Nephron progenitor cell (in vitro differentiated cells): ENCODE measurements around the gene MFSD6L.

ENCODE experiments used
- DNase-seq: peaks from one replicate; pipeline ENCODE4 v3.0.0; 2021
- H3K27ac Mint-ChIP-seq: 2 replicates; pipeline ENCODE4 v1.8.0; 2021; ENCODE audit warnings: mild to moderate bottlenecking, moderate library complexity, mixed read lengths
- H3K27me3 Mint-ChIP-seq: 2 replicates; pipeline ENCODE4 v1.8.0; 2021; ENCODE audit warnings: mild to moderate bottlenecking, low read depth, mixed read lengths; ENCODE audit not compliant: poor library complexity
- H3K36me3 Mint-ChIP-seq: 2 replicates; pipeline ENCODE4 v1.8.0; 2021; ENCODE audit warnings: low read depth, mixed read lengths
- H3K4me1 Mint-ChIP-seq: 2 replicates; pipeline ENCODE4 v1.8.0; 2021; ENCODE audit warnings: mixed read lengths
- H3K4me3 Mint-ChIP-seq: 2 replicates; pipeline ENCODE4 v1.8.0; 2021; ENCODE audit warnings: mild to moderate bottlenecking, moderate library complexity, mixed read lengths
- H3K9me3 Mint-ChIP-seq: 2 replicates; pipeline ENCODE4 v1.8.0; 2021; ENCODE audit warnings: mild to moderate bottlenecking, moderate library complexity, mixed read lengths
- CTCF ChIP-seq: fragments of 200-600 bp; sonication (generic); IDR thresholded peaks from 2 replicates; pipeline ENCODE4 v1.5.0; 2021; ENCODE audit warnings: antibody characterized with exemption

Gene MFSD6L

GRCh38 chr17:8762012-8762411 lies 37.2 kb downstream of the MFSD6L start:
- Mint-ChIP-seq H3K4me1 (peaks cover 12% of the 10 kb centered on the region), H3K27me3 (peaks cover 5% of the 10 kb centered on the region)

GRCh38 chr17:8758137-8758596 lies 41.0 kb downstream of the MFSD6L start, which contains the start of gene SPDYE4:
Gene SPDYE4 (minus strand): TSS chr17:8758546. CDS start chr17:8758382, 164 bp downstream.
- no peak for TF ChIP-seq CTCF
- Mint-ChIP-seq H3K27me3 (peaks cover 8% of the 10 kb centered on the region), H3K4me1 (peaks cover 12% of the 10 kb centered on the region), H3K4me3 (no peak within 1 kb of the TSS), H3K36me3 (no peaks in the 10 kb centered on the region), H3K27ac (no peak within 1 kb of the TSS), H3K9me3 (peaks cover 15% of the 10 kb centered on the region)
- DNase-seq, result no peak

More at GRCh38 chr17:8762012-8762411, 37.2 kb downstream of the MFSD6L start:
- no peak for DNase-seq
- H3K4me3 Mint-ChIP-seq, result no peak overlapping the region
- H3K27ac Mint-ChIP-seq, result no peak overlapping the region
- peaks cover 15% of the 10 kb centered on the region for H3K9me3 Mint-ChIP-seq
- TF ChIP-seq CTCF, result no peak
- no peaks in the 10 kb centered on the region for H3K36me3 Mint-ChIP-seq

- peaks cover 12% of the 10 kb centered on the region for H3K4me1 Mint-ChIP-seq
- no peaks in the 10 kb centered on the region for H3K36me3 Mint-ChIP-seq
- peaks cover 8% of the 10 kb centered on the region for H3K9me3 Mint-ChIP-seq
- peaks cover 8% of the 10 kb centered on the region for H3K27me3 Mint-ChIP-seq
- no peak overlapping the region for H3K4me3 Mint-ChIP-seq
- no peak for DNase-seq
- TF ChIP-seq CTCF, result no peak
- H3K27ac Mint-ChIP-seq, result no peak overlapping the region
Observed at GRCh38 chr17:8757189-8757588, 42.0 kb downstream of the MFSD6L start.

GRCh38 chr17:8755590-8756255 lies 43.4 kb downstream of the MFSD6L start:
- peaks cover 5% of the 10 kb centered on the region for H3K27me3 Mint-ChIP-seq
- H3K9me3 Mint-ChIP-seq, result peaks cover 3% of the 10 kb centered on the region
- H3K27ac Mint-ChIP-seq, result peak overlapping the region; percentile 0

GRCh38 chr17:8754890-8755289 lies 44.3 kb downstream of the MFSD6L start:
- H3K9me3 Mint-ChIP-seq, result peaks cover 3% of the 10 kb centered on the region
- H3K27ac Mint-ChIP-seq, result no peak overlapping the region
- no peak overlapping the region for H3K4me3 Mint-ChIP-seq
- no peak for TF ChIP-seq CTCF
- DNase-seq, result no peak
- peaks cover 3% of the 10 kb centered on the region for H3K27me3 Mint-ChIP-seq
- peaks cover 13% of the 10 kb centered on the region for H3K4me1 Mint-ChIP-seq
- H3K36me3 Mint-ChIP-seq, result no peaks in the 10 kb centered on the region

More at GRCh38 chr17:8755590-8756255, 43.4 kb downstream of the MFSD6L start:
- no peak for DNase-seq
- no peak for TF ChIP-seq CTCF
- H3K4me3 Mint-ChIP-seq, result no peak overlapping the region
- H3K4me1 Mint-ChIP-seq, result peaks cover 12% of the 10 kb centered on the region
- no peaks in the 10 kb centered on the region for H3K36me3 Mint-ChIP-seq

GRCh38 chr17:8753976-8754440 lies 45.2 kb downstream of the MFSD6L start:
- Mint-ChIP-seq H3K4me3 (no peak overlapping the region), H3K27ac (no peak overlapping the region), H3K27me3 (peaks cover 3% of the 10 kb centered on the region), H3K9me3 (peaks cover 3% of the 10 kb centered on the region), H3K36me3 (no peaks in the 10 kb centered on the region), H3K4me1 (peaks cover 19% of the 10 kb centered on the region)
- DNase-seq, result no peak
- TF ChIP-seq CTCF, result peak; percentile 18
